Gastrocnemius medialis (tissue), 4 donors: ENCODE measurements around the gene C19orf85.

Source experiments
- POLR2A ChIP-seq, 2 donors: fragments of 450-650 bp; IDR thresholded peaks; one replicate each; pipeline ENCODE4 v1.6.1; 2017; ENCODE audit warnings: antibody characterized with exemption in 2 of 2, mild to moderate bottlenecking in 2 of 2, moderate library complexity in 2 of 2
- TF ChIP-seq, protein P1 (sequence below), 5 experiments: fragments of 450-650 bp in 3 of 5; fragments of 200-600 bp in 2 of 5; sonication (generic) in 2 of 5; IDR thresholded peaks in 4 of 5; conservative IDR thresholded peaks in 1 of 5; 1 replicate in 4 of 5; 2 replicates in 1 of 5; pipeline ENCODE4 v1.5.1; 2016 to 2019; ENCODE audit warnings: antibody characterized with exemption in 5 of 5, mild to moderate bottlenecking in 3 of 5, moderate library complexity in 3 of 5

- TF ChIP-seq, protein P1, sequence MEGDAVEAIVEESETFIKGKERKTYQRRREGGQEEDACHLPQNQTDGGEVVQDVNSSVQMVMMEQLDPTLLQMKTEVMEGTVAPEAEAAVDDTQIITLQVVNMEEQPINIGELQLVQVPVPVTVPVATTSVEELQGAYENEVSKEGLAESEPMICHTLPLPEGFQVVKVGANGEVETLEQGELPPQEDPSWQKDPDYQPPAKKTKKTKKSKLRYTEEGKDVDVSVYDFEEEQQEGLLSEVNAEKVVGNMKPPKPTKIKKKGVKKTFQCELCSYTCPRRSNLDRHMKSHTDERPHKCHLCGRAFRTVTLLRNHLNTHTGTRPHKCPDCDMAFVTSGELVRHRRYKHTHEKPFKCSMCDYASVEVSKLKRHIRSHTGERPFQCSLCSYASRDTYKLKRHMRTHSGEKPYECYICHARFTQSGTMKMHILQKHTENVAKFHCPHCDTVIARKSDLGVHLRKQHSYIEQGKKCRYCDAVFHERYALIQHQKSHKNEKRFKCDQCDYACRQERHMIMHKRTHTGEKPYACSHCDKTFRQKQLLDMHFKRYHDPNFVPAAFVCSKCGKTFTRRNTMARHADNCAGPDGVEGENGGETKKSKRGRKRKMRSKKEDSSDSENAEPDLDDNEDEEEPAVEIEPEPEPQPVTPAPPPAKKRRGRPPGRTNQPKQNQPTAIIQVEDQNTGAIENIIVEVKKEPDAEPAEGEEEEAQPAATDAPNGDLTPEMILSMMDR (IDR thresholded peaks at IDR 0.05 in 4 of 5, conservative IDR thresholded peaks at IDR 0.05 in 1 of 5), result no peak
- no peak for TF ChIP-seq POLR2A (IDR thresholded peaks at IDR 0.05)
Observed at GRCh38 chr19:55446060-55446459, 18.5 kb downstream of the C19orf85 start.
